GM21786 (cell line): ENCODE data around the gene CCDC188.

Experiments used
- ATAC-seq: cut with Tn5 transposase; IDR thresholded peaks from one replicate; pipeline ENCODE4 v1.9.1; 2021; ENCODE audit not compliant: unreplicated experiment

The CCDC188 gene

DNA sequence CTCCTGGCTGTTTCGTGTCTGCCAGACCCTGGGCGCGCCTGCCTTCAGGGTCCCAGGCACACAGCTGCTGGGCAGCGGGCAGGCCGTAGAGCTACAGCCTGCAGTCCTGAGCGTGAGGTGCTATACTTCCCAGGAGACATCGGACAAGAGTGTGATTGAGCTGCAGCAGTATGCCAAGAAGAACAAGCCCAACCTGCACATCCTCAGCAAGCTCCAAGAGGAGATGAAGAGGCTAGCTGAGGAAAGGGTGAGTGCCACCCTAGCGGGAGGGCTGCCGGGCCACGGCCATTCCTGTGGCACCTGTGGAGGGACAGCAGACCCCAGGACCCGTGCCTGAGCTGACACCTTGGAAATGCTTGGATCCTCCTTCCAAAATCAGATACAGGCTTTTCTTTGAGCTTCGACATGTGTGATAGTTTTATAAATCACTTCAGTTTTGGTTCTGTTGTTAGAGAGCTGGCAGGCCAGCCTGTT lies 42.1 kb downstream of the CCDC188 start:
- no peak for ATAC-seq

DNA sequence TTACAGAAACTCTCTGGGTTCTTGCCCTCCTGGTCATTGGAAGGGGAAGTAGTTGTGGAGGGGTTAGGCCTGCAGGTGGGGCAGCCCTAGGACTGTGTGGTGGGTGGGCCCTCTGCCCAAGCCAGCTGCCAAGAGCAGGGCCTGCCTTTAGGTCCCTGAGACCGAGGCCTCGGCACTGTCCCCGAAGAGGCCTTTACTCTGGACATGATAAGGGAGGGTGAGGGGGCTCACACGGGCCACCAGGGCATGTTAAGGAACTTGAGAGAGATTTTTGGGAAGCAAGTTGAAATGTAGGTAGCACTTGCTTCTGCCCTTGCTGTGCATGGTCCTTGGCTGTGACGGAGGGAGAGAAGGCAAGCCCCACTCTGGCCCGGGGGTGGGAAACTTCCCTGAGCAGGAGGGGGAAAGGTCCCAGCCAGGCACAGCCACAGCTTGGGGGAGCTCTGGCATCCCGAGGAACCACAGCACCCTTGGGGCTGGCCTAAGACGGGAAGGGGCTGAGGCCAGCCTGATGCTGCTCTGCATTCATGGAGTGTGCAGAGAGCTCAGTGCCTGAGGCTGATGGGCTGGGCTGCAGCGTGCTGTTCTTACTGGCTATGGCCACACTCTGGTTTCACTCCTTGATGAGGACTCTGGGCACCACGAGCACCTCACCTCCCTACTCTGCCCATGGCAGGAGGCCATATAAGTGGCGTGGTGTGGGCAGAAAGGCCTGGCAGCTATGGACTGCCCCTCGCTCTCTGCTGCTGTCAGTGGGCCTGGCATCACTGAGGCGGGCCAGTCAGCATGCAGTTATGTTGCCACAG lies 42.7 kb downstream of the CCDC188 start:
- ATAC-seq, result no peak

DNA sequence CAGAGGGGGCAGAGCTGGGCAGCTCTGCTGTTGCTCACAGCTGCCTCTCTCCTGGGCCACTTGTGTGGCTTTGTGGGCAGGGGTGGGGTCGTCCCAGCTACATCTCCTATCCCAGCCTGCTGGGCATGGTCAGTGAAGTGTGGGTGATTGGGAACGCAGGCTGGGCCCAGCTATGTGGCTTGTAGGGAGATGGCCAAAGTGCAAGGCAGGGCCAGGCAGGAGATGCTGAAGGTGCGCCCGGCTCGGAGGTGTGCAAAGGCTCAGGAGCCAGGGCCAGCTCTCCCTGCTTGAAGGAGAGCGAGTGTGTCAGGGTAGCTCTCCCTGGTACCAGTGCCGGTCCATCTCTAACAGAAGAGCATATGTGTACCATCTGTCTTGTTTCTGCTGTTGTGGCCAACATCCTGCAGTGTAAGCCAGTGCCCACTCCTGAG lies 43.4 kb downstream of the CCDC188 start:
- ATAC-seq, result no peak

DNA sequence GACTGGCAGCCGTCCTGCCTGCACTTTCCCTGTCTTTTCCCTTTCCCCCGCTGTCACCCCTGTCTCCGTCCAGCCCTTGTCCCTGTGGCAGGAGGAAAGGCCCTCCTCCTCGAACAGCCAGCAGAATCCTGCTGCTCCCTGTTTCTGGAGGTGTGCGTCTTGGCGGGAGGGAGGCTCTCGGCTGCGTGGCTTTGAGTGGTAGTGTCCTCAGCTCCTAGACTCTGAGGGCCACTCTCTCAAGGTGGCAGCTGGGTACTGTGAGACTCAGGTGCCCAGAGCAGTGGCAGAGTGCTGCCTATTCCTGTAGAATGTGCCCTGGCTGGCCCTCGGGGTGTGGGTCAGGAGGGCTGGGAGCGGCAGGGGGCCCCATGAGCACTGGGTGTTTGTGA lies 44.0 kb downstream of the CCDC188 start:
- ATAC-seq, result no peak

DNA sequence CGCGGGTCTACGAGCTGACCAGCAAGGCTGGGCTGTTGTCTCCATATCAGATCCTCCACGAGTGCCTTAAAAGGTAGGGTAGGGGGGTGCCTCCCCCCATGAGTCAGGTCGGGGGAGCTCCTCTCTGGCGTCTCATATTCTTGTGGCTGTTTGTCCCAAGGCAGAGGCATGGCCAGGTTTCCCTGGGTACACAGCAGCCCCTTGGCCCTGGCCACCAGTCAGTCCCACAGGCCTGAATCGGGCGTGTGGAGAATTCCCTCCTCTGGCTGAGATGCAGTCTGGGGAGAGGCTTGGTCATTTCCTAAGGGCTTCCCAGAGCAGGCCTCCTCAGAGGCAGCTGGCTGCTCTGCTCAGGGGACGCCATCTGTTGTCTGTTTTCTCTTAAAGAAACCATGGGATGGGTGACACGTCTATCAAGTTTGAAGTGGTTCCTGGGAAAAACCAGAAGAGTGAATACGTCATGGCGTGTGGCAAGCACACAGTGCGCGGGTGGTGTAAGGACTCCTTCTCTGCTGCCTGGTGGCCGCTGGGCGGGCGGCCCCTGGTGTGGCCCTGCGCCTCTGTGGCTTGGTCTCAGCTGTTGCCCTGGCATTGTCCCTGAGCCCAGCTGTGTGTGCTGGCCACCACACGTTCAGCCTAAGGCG lies 44.5 kb downstream of the CCDC188 start:
- ATAC-seq, result no peak

DNA sequence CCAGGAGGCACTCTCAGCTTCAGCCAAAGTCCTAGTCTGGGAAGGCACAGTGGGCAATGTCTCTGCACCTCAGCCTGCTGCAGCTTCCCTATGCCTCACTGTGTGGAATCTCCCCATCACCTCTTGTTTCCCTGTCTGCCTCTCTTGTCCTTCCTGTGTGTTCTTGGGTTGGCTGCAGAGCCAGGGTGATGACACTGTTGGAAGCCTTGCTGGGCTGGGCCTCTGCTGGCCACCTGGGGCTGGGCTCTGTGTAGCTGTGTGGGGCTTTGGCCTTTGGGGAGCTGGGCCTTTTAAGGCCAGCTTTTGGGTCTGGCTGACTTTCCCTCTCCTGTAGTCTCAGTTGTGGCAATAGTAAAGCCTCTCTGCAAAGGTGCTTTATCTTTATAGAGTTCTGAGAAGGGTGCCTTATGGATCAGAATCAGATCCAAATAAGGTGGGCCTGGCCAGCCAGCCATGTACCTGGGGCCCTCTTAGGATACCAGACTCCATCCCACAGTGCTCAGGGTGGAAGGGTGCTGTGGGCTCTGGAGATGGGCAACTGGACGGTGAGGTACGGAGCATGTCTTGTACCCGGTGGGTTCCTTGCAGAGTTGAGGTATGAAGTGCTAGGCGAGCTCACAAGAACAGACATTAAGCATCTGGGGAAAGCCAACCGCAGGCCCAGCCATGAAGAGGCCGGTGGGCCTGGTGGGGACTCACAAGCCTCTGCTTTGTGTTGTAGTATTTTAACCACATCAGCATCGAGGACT lies 45.2 kb downstream of the CCDC188 start:
- no peak for ATAC-seq

DNA sequence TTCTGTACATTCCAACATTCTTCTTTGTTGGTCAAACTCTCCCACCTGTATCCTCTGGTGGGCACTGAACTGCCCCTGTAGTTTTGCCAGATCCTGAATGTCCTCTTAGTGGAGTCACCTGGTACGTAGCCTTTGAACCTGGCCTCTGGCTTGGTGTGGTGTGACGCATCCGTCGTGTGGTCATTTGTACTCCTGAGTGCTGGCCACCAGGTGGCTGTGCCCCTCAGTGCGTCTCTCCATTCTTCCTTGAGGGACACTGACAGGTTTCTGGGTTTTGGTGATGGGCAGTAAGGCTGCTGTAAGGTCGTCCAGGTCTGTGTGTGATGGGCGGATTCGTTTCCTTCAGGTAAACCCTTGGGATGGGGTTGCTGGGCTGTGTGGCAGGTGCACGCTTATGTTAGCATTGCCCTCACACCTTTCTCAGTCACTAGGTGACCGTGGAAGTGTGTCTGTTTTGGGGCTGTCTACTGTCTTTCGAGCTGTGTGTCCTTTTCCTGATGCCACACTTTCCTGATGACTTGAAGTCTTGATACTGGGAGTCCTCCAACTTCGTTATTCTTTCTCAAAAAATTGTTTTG lies 48.6 kb downstream of the CCDC188 start:
- no peak for ATAC-seq

DNA sequence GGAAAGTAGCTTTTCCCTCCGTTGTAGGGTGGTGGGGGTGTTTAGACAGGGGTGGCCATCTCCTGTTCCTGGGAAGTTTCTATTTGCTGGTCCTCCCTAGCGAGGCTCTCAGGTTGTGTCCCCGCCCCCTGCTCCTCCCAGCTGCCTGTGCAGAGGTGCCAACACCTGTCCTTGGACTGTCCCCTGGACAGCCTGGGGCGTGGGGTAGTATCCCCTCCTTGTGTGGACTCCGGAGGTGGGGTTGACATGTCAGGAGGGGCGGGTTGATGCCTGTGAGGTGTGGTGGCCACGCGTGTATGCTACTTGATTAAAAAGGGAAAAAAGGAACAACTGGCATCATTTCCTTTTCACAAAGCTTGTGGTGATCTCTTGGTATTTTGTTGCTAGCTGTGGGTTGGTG lies 49.2 kb downstream of the CCDC188 start:
- no peak for ATAC-seq

DNA sequence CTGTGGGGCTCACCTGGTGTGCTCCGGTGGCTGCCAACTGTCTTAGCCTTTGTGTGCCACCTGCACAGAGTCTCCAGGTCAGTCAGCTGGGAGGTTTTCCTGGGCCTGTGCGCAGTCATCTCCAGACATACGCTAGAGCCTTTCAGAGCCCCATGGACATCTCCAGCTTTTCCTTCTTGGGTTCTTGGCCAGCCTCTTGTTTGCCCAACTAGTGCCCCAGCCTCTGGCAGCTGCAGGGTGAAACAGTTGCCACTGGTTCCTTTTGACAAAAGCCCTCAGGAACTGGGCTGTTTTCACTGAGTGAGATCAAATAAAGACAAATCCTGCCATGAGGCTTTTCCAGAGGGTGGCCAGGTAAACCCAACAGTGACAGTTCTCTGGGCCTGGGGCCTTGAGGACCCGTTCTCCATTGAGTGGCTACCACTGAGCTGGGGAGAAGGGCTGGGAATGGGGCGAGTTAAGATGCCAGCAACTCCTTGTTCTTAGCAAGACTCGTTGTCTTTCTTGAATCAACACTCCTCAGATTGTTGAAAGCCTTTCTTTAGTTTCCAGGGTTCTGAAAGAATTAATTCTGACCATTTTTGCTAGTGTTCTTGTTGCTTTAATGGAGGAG lies 51.6 kb downstream of the CCDC188 start:
- ATAC-seq, result no peak
